Stimulated activated CD4-positive, alpha-beta T cell treated with anti-CD3 and anti-CD28 coated beads, Interleukin-4, amount 100 ng/mL, for 48 hours (primary cell): Measurements from ENCODE around the gene TMBIM6.
A peak's percentile ranks its signal among the peaks of the same experiment; 100 is the strongest.
"Not testable (repeated sequence)": the region's sequence is repeated elsewhere in the genome, so short reads cannot be mapped to it uniquely, and the experiment has no call there.

Experiments used
- DNase-seq, 2 donors: peaks; one replicate each; pipeline ENCODE4 v3.0.0-alpha.2; 2020; ENCODE audit warnings: low read depth in 2 of 2

The TMBIM6 gene, protein sequence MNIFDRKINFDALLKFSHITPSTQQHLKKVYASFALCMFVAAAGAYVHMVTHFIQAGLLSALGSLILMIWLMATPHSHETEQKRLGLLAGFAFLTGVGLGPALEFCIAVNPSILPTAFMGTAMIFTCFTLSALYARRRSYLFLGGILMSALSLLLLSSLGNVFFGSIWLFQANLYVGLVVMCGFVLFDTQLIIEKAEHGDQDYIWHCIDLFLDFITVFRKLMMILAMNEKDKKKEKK

GRCh38 chr12:49740930-49741881 is at the start of gene TMBIM6:
Gene TMBIM6, plus strand, starts transcription at chr12:49741557. Its CDS starts 10,937 bp downstream, at chr12:49752494.
- DNase-seq: peak; percentile 95 to 98

- DNase-seq: no peak
Measured at GRCh38 chr12:49692851-49693250, 48.5 kb upstream of the TMBIM6 start.

DNA sequence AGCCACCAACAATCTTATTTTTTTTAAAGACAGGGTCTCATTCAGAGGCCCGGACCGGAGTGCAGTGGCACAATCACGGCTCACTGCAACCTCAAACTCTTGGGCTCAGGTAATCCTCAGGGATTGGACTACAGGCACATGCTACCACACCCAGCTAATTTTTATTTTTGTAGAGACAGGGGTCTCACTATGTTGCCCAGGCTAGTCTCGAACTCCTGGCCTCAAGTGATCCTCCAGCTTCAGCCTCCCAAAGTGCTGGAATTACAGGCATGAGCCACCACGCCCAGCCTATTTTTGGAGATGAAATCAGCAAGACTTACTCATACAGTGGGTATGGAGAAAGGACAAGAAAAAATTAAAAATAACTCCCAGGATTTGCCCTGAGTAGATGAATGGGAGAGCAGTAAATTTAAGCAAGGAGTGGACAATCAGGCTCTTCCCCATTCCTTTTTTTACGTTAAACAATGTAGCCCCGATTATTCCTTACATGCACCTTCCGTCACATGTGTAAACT is 47.4 kb upstream of the TMBIM6 start:
- DNase-seq: no peak

- DNase-seq: no peak
Measured at GRCh38 chr12:49696723-49697122, 44.6 kb upstream of the TMBIM6 start.

GRCh38 chr12:49697808-49698207 is 43.5 kb upstream of the TMBIM6 start:
- DNase-seq: no peak

DNA sequence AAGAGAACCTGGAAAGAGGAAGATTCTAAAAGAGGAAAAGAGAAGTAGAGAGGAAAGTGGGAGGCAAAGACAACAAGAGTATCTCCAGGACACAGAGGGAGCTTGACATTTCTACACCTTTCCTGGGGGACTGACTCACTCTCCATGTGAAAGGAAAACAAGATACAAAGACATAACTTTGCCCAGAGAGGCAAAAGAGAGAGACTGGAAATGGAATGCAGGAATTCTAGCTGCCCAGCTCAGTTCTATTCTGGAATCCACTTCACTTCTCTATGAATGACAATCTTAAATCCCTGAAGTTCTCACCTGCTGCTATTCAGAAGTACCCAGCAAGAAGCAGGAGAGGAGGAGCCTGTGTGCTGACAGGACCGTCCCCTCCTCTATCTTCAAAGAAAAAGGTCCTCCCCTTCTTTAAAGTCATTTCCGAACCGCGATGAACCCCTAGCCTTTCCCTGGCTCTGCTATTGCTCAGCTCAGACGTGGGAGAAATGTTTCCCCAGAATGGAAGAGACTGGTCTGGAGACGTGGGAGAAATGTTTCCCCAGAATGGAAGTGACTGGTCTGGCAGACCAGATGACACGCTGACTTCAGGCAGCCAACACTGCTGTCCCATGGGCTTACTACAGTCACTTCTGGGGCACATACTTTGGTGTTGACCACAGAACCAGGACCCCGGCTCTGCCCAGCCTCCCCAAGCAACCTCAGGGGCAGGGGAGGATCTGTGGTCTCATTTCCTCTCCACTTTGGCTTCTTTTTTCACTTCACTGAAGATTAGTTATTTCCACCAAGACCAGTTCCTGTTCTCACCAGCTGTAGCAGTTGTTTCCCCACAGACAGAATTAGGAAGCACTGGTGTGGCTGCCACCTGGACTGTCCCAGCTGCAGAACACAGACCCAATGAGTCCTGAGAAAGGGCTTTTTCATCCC is 42.5 kb upstream of the TMBIM6 start:
- DNase-seq: peak in 1 of 2 donors; percentile 30

DNA sequence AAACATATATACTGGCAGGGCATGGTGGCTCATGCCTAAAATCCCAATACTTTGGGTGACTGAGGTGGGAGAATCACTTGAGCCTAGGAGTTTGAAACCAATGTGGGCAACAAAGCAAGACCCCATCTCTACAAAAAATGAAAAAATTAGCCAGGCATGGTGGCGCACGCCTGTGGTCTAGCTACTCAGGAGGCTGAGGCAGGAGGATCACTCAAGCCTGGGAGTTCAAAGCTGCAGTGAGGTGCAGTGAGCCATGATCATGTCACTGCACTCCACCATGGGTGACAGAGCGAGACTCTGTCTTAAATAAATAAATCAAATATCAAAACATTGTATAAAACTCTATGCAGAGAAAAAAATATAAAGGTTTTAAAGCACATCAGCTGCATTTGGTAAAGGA is 39.3 kb upstream of the TMBIM6 start:
- DNase-seq: no peak

DNA sequence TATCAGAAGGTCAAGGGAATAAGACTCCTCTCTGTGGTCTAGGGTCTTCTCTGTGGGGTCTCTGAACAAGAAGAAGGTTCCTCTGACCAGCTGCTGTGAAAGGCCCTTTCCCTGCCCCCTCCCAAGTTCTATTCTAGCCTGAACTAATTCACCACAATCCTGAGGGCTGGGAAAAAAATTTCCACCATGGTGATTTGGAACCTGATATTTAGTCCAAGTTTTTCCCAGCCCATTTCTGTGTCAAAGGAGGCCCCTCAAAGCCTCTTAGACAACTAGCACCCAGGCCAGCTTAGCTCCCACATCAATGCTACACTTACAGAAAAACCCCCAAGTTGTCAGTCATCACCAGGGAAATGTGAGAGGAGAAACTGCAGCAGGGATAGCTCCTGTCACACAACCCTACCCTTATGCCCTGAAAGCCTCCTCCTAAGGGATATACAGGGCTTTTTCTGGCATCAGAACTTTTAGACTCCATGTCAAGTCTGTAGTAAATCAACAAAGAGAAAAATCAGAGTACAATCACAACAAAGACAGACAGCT is 38.6 kb upstream of the TMBIM6 start:
- DNase-seq: no peak

- DNase-seq: peak in 1 of 2 donors; percentile 40
Measured at GRCh38 chr12:49703647-49704137, 37.7 kb upstream of the TMBIM6 start.

DNA sequence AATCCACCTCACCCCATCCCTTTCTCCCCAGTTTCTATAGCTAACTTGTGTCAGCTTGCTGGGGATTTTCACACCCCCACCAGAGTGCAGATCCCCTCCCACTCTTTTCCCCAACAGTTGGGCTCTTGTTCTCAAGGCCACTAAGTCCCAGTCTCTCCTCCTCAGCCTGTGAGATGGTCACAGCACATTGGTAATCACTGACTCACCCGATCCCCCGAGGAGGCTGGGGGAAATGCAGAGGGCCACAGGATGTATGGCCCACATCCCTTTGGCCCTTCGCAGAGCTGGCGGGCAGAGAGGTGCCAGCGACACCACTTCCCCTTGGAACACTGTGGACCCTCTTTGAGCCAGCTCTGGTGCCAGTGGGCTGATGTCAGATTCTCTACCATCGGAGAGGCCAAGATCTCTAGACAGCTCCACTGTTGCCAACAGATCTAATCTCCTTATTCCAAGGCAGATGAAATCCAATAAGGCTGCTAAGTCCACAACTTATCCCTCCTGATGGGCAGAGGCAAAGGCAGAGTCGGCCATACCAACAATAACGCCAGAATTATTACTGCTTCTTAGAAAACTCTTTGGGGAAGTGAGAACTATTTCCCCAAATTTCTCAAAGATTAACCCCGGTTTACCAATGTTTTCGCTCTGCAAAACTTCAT is 35.8 kb upstream of the TMBIM6 start:
- peak in 1 of 2 donors; percentile 24 for DNase-seq

- DNase-seq: no peak
Measured at GRCh38 chr12:49706351-49707127, 34.8 kb upstream of the TMBIM6 start.

DNA sequence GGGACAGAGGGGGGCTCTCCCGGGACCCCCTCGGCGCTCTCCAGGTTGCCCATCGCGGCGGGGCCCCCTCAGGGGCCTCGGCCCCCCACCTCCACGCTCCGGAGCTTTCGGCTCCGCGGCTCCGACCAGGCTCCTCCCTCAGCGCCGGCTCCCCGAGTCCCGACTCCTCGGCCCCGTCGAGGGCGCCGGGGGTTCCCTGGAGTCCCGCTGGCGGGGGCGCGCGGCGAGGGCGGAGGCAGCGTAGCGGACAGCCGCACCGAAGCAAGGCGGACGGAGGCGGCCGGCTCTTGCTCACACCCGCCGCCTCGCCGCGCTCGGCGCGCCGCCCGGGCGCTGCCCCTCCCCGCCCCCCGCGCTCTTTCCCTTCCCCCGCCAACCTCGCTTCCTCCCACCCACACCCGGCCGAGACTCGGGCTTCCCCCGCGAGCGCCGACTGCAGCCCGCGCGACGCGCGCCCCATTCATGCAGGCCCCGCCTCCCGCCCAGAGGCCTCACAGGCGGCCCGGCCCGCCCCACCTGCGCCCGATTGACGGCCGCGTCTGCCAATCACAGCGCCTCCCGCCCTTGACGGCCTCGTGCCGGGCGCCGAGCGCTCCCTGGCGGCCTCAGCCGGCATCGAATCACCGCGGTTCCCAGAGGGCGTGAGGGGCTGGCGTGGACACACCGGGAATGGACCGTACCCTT is 34.1 kb upstream of the TMBIM6 start, which contains the start of gene FMNL3:
Gene FMNL3 (minus strand): TSS at position 278 of the 684 bp plus-strand sequence. CDS start 225 bp downstream, at position 53.
- peak; percentile 98 to 99 for DNase-seq

GRCh38 chr12:49707812-49708147 is 33.6 kb upstream of the TMBIM6 start:
- DNase-seq: no peak

- no peak for DNase-seq
Measured at GRCh38 chr12:49708851-49709250, 32.5 kb upstream of the TMBIM6 start.

DNA sequence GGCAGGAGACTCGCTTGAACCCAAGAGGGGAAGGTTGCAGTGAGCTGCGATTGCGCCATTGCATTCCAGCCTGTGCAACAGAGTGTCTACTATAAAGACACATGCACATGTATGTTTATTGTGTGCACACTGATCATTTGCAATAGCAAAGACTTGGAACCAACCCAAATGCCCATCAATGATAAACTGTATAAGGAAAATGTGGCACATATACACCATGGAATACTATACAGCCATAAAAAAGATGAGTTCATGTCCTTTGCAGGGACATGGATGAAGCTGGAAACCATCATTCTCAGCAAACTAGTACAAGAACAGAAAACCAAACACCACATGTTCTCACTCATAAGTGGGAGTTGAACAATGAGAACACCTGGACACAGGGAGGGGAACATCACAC is 27.4 kb upstream of the TMBIM6 start:
- not testable (repeated sequence) for DNase-seq

DNA sequence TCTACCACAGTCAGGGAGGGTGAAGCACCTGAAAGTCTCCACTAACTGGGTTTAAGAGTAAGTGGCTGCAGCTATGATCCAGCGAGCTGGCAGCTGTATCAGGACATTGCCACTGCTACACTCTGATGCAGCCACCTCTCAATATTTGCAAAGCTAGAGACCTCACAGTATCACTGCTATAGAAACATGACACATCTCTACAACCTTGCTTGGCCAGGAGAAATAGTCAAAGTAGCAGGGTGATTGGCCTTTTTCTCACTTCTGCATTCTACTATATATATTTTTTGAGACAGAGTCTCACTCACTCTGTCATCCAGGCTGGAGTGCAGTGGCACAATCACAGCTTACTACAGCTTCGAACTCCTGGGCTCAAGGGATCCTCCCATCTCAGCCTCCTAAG is 24.8 kb upstream of the TMBIM6 start:
- DNase-seq: no peak

- not testable (repeated sequence) for DNase-seq
Measured at GRCh38 chr12:49717800-49718199, 23.6 kb upstream of the TMBIM6 start.

- no peak for DNase-seq
Measured at GRCh38 chr12:49720214-49720613, 21.1 kb upstream of the TMBIM6 start.

DNA sequence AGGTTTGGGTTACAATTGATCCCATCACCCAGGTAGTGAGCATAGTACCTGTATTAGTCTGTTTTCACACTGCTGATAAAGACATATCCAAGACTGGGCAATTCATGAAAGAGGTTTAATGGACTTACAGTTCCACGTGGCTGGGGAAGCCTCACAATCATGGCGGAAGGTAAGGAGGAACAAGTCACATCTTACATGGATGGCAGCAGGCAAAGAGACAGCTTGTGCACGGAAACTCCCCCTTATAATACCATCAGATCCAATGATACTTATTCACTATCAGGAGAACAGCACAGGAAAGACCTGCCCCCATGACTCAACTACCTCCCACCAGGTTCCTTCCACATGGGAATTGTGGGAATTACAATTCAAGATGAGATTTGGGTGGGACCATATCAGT is 20.0 kb upstream of the TMBIM6 start:
- DNase-seq: not testable (repeated sequence)
